ENCODE results near the gene INPP5A.
"Not testable (repeated sequence)": the region's sequence is repeated elsewhere in the genome, so short reads cannot be mapped to it uniquely, and the experiment has no call there.

The INPP5A gene

GRCh38 chr10:132676193-132676891, 138.8 kb downstream of the INPP5A start:
- no peak for DNase-seq (ENCODE audit: low read depth)

- no peak for DNase-seq (ENCODE audit: low read depth)
Observed at GRCh38 chr10:132677096-132677472, 139.5 kb downstream of the INPP5A start.

GRCh38 chr10:132677473-132678227, 140.1 kb downstream of the INPP5A start:
- no peak for DNase-seq (ENCODE audit: low read depth)

- DNase-seq (ENCODE audit: low read depth), result no peak
Observed at GRCh38 chr10:132678436-132679216, 141.0 kb downstream of the INPP5A start.

- DNase-seq (ENCODE audit: low read depth), result no peak
Observed at GRCh38 chr10:132679217-132679595, 141.6 kb downstream of the INPP5A start.

- no peak for DNase-seq (ENCODE audit: low read depth)
Observed at GRCh38 chr10:132679640-132680039, 142.1 kb downstream of the INPP5A start.

GRCh38 chr10:132680741-132681140, 143.2 kb downstream of the INPP5A start:
- not testable (repeated sequence) for DNase-seq (ENCODE audit: low read depth)

- DNase-seq (ENCODE audit: low read depth), result no peak
Observed at GRCh38 chr10:132681858-132682755, 144.5 kb downstream of the INPP5A start.

- DNase-seq (ENCODE audit: low read depth), result no peak
Observed at GRCh38 chr10:132684164-132684891, 146.7 kb downstream of the INPP5A start.

GRCh38 chr10:132685101-132685891, 147.7 kb downstream of the INPP5A start:
- DNase-seq (ENCODE audit: low read depth), result no peak

- DNase-seq (ENCODE audit: low read depth), result no peak
Observed at GRCh38 chr10:132685921-132686680, 148.5 kb downstream of the INPP5A start.

- no peak for DNase-seq (ENCODE audit: low read depth)
Observed at GRCh38 chr10:132687181-132687892, 149.8 kb downstream of the INPP5A start.

- DNase-seq (ENCODE audit: low read depth), result no peak
Observed at GRCh38 chr10:132687893-132688579, 150.4 kb downstream of the INPP5A start.

GRCh38 chr10:132688580-132689420, 151.2 kb downstream of the INPP5A start:
- no peak for DNase-seq (ENCODE audit: low read depth)

- no peak for DNase-seq (ENCODE audit: low read depth)
Observed at GRCh38 chr10:132689721-132690360, 152.3 kb downstream of the INPP5A start.

- no peak for DNase-seq (ENCODE audit: low read depth)
Observed at GRCh38 chr10:132690401-132690800, 152.8 kb downstream of the INPP5A start.
